Esophagus squamous epithelium (tissue), 4 donors: ENCODE measurements around the gene GINS2.

Experiments
- CTCF ChIP-seq, 6 experiments: fragments of 450-650 bp in 4 of 6; fragments of 200-600 bp in 2 of 6; sonication (generic) in 2 of 6; IDR thresholded peaks; one replicate each; pipeline ENCODE4 v1.5.1; 2016 to 2019; ENCODE audit warnings: antibody characterized with exemption in 6 of 6, mild to moderate bottlenecking in 4 of 6, moderate library complexity in 4 of 6
- POLR2A ChIP-seq, 4 donors: fragments of 450-650 bp; IDR thresholded peaks; one replicate each; pipeline ENCODE4 v1.6.1; 2017; ENCODE audit warnings: antibody characterized with exemption in 4 of 4, mild to moderate bottlenecking in 4 of 4, moderate library complexity in 3 of 4

GRCh38 chr16:85698935-85699558 is 10.3 kb upstream of the GINS2 start:
- TF ChIP-seq CTCF (IDR thresholded peaks at IDR 0.05) = no peak
- TF ChIP-seq POLR2A (IDR thresholded peaks at IDR 0.05) = no peak
